ENCODE measurements around the gene CERS3. TPM values are rescaled to one million over a fixed set of nuclear protein-coding genes. Genes with fewer than 3 reads are reported as not detected.

The CERS3 gene
- total and polyA plus RNA-seq, 3 donors from 2014 or later = 13.4 to 48.6 (median 17.8) TPM

DNA sequence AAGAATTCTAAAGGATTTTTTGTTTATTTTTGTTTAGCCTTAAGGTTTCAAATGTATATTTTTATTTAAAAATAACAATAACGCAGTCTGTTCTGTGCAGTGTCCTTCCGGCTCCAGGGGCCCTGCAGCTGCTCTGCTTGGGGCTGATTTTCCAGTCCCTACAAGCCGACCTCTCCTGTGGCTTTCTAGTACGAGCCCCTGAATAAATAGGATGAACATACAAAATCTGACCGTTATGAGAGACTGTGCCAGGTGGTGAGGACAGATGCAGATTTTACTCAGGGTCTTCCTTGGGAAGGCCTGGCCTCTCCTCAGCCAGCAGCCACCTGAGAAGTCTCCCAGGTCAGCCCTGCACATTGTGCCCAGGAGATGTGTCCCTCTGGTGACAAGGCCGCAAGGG, 127.8 kb downstream of the CERS3 start:
- intact Hi-C loops (cut with DNase I; ENCODE audit: low total_unique reads) = no loop called here
- H3K4me3 ChIP-seq = no peak overlapping the region
- no peaks in the 10 kb centered on the region for H3K36me3 ChIP-seq (ENCODE audit: low read depth, missing control alignments)
- no peaks in the 10 kb centered on the region for H3K27me3 ChIP-seq
- H3K9me3 ChIP-seq = no peaks in the 10 kb centered on the region
- 86 to 92% methylated on average over 6 of the region's 6 CpGs for WGBS, 2 donors
- TF ChIP-seq POLR2A (IDR thresholded peaks at IDR 0.05) = no peak
- TF ChIP-seq, protein P1, sequence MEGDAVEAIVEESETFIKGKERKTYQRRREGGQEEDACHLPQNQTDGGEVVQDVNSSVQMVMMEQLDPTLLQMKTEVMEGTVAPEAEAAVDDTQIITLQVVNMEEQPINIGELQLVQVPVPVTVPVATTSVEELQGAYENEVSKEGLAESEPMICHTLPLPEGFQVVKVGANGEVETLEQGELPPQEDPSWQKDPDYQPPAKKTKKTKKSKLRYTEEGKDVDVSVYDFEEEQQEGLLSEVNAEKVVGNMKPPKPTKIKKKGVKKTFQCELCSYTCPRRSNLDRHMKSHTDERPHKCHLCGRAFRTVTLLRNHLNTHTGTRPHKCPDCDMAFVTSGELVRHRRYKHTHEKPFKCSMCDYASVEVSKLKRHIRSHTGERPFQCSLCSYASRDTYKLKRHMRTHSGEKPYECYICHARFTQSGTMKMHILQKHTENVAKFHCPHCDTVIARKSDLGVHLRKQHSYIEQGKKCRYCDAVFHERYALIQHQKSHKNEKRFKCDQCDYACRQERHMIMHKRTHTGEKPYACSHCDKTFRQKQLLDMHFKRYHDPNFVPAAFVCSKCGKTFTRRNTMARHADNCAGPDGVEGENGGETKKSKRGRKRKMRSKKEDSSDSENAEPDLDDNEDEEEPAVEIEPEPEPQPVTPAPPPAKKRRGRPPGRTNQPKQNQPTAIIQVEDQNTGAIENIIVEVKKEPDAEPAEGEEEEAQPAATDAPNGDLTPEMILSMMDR (IDR thresholded peaks at IDR 0.05) = no peak
- H3K4me1 ChIP-seq = no peaks in the 10 kb centered on the region
- no peak overlapping the region for H3K27ac ChIP-seq
- no peak for DNase-seq

DNA sequence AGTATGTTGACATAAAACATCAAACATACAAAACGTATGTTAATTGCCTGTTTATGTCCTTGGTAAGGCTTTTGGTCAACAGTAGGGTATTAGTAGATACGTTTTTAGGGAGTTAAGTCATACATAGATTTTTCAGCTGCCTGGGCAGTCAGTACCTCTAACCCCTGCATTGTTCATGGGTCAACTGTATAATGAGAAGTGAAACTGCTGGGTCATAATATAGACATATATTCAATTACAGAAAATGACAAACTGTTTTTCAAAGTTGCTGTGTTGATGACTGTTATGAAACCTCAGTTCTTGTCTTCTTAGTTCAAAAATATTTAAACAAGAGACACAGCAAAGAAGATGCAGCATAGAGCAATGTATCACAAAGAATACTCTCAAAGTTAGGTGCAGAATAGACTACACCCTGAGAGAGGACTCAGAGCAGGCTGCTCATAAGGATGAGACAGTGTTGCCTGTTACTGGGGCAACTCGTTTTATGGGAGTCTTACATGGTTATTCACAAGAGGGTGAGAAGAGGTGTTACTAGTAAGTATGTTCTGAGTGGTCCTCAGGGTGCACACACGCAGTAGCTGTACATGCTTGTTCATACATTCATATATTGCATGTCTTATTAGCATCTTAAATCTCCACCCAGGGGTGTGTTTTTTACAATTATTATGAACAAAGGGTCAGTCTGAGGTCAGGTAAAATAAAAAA, 133.9 kb downstream of the CERS3 start:
- Histone ChIP-seq H3K4me1 (no peaks in the 10 kb centered on the region), H3K4me3 (no peak overlapping the region), H3K27ac (no peak overlapping the region), H3K9me3 (no peaks in the 10 kb centered on the region), H3K36me3 (ENCODE audit: low read depth, missing control alignments) (no peaks in the 10 kb centered on the region), H3K27me3 (no peaks in the 10 kb centered on the region)
- DNase-seq = no peak
- TF ChIP-seq POLR2A (IDR thresholded peaks at IDR 0.05) = no peak
- TF ChIP-seq, protein P1 (IDR thresholded peaks at IDR 0.05) = no peak
- intact Hi-C loops (cut with DNase I; ENCODE audit: low total_unique reads) = no loop called here
- WGBS, 2 donors = 65 to 69% methylated on average over 4 of the region's 4 CpGs

DNA sequence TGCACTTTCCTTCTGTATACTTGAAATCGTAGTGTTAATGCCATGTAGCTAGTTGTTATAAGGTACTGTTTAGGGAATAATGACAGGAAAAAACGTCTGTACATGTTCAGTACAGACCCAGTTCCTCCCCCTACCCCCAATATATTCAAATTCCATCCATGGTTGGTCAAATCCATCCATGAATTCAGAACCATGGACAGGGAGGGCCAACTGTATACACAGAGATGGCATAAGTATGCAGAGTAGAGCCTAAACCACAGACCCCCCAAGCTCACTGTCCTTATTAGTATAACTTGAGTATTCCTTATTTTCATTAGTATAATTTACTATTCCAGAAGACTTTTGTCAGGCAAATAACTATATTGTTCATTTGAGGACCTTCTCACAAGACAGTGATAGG, 135.7 kb downstream of the CERS3 start:
- no peaks in the 10 kb centered on the region for H3K36me3 ChIP-seq (ENCODE audit: low read depth, missing control alignments)
- DNase-seq = no peak
- H3K4me1 ChIP-seq = no peaks in the 10 kb centered on the region
- H3K4me3 ChIP-seq = no peak overlapping the region
- no peak overlapping the region for H3K27ac ChIP-seq
- H3K9me3 ChIP-seq = no peaks in the 10 kb centered on the region
- no peaks in the 10 kb centered on the region for H3K27me3 ChIP-seq
- 70 to 76% methylated on average over 2 of the region's 2 CpGs for WGBS, 2 donors
- TF ChIP-seq, protein P1 (IDR thresholded peaks at IDR 0.05) = no peak
- no peak for TF ChIP-seq POLR2A (IDR thresholded peaks at IDR 0.05)
- intact Hi-C loops (cut with DNase I; ENCODE audit: low total_unique reads) = no loop called here

DNA sequence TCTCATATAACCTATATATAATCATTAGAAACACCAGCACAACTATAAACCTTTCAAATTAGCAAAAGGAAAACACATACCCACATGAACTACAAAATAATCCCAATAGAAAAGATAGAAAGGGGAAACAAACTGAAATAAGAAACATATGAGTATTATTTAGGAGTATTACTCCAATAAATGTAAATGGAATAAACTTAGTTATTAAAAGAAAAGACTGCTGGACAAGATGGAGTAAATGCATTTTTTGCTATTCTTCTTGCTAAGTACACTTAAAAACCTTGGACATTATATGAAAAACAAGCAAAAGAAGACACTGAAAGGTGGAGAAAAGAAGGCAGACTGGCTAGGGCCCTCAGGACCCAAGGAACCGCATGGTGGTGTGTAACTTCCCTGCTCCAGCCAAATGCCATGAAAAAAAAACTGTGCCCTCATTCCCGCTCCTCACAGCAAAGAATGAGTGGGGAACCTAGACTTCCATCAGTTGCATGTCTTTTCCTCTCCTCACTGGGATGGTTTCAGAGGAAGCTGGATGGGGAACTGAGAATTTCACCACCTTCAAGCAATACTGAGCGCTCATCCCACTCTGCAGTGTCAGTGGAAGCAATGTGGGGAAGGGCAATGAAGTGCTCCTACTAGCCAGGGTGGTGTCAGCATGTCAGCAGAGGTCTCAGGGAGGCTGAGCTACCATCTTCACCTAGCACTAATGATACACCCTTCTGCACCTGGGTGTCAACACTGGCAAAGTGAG, 143.3 kb downstream of the CERS3 start:
- 87 to 94% methylated on average over 2 to 3 of the region's 3 CpGs for WGBS, 2 donors

More for the DNA sequence above, 143.3 kb downstream of the CERS3 start:
- TF ChIP-seq, protein P1 (IDR thresholded peaks at IDR 0.05) = no peak
- TF ChIP-seq POLR2A (IDR thresholded peaks at IDR 0.05) = no peak
- H3K27ac ChIP-seq = no peak overlapping the region
- intact Hi-C loops (cut with DNase I; ENCODE audit: low total_unique reads) = no loop called here
- no peaks in the 10 kb centered on the region for H3K9me3 ChIP-seq
- DNase-seq = no peak
- H3K36me3 ChIP-seq (ENCODE audit: low read depth, missing control alignments) = no peaks in the 10 kb centered on the region
- H3K4me3 ChIP-seq = no peak overlapping the region
- no peaks in the 10 kb centered on the region for H3K4me1 ChIP-seq
- H3K27me3 ChIP-seq = no peaks in the 10 kb centered on the region
